Measurements from ENCODE around the gene SND1. TPM values are rescaled to one million over a fixed set of nuclear protein-coding genes. Genes with fewer than 3 reads are reported as not detected.

SND1 gene
- total and polyA plus RNA-seq, 4 donors = 50.3 to 150 (median 105) TPM

- Histone ChIP-seq H3K27me3 (ENCODE audit: control insufficient read depth in 1 of 2, insufficient read depth in 2 of 2, low read length in 1 of 2) (no peaks in the 10 kb centered on the region), H3K27ac (ENCODE audit: low read depth in 1 of 2, low read length in 2 of 2) (no peak overlapping the region), H3K4me1 (ENCODE audit: control insufficient read depth in 1 of 2, insufficient read depth in 2 of 2, low read length in 2 of 2) (no peaks in the 10 kb centered on the region), H3K4me3 (ENCODE audit: low read length in 2 of 2) (no peak overlapping the region), H3K36me3 (ENCODE audit: control insufficient read depth in 1 of 2, insufficient read depth in 2 of 2, low read length in 1 of 2) (peaks cover 3 to 4% of the 10 kb centered on the region in 2 donors), H3K9me3 (ENCODE audit: control insufficient read depth, low read length) (no peaks in the 10 kb centered on the region)
- no peak for ATAC-seq (ENCODE audit: low FRiP score)
- intact Hi-C loops (cut with DNase I) = no loop called here
- WGBS, 2 donors = 96 to 97% methylated on average over 6 of the region's 6 CpGs
- no peak for DNase-seq
Observed at GRCh38 chr7:127717502-127718339, 65.7 kb downstream of the SND1 start.

- Histone ChIP-seq H3K4me1 (ENCODE audit: control insufficient read depth in 1 of 2, insufficient read depth in 2 of 2, low read length in 2 of 2) (no peaks in the 10 kb centered on the region), H3K27me3 (ENCODE audit: control insufficient read depth in 1 of 2, insufficient read depth in 2 of 2, low read length in 1 of 2) (no peaks in the 10 kb centered on the region), H3K9me3 (ENCODE audit: control insufficient read depth, low read length) (no peaks in the 10 kb centered on the region), H3K27ac (ENCODE audit: low read depth in 1 of 2, low read length in 2 of 2) (no peak overlapping the region), H3K36me3 (ENCODE audit: control insufficient read depth in 1 of 2, insufficient read depth in 2 of 2, low read length in 1 of 2) (peaks cover 3 to 4% of the 10 kb centered on the region in 2 donors), H3K4me3 (ENCODE audit: low read length in 2 of 2) (no peak overlapping the region)
- DNase-seq (no peak), ATAC-seq (ENCODE audit: low FRiP score) (no peak)
- intact Hi-C loops (cut with DNase I) = no loop called here
- 92 to 95% methylated on average over 7 of the region's 7 CpGs for WGBS, 2 donors
Observed at GRCh38 chr7:127718340-127718679, 66.3 kb downstream of the SND1 start.

- peaks cover 6 to 10% of the 10 kb centered on the region in 2 donors for H3K36me3 ChIP-seq (ENCODE audit: control insufficient read depth in 1 of 2, insufficient read depth in 2 of 2, low read length in 1 of 2)
- intact Hi-C loops (cut with DNase I) = no loop called here
- ATAC-seq (ENCODE audit: low FRiP score) = no peak
- no peak overlapping the region for H3K27ac ChIP-seq (ENCODE audit: low read depth in 1 of 2, low read length in 2 of 2)
- no peak for DNase-seq
- H3K4me3 ChIP-seq (ENCODE audit: low read length in 2 of 2) = no peak overlapping the region
- peaks cover 0 to 2% of the 10 kb centered on the region in 2 donors for H3K4me1 ChIP-seq (ENCODE audit: control insufficient read depth in 1 of 2, insufficient read depth in 2 of 2, low read length in 2 of 2)
- WGBS, 2 donors = 81 to 83% methylated on average over 3 of the region's 3 CpGs
- no peaks in the 10 kb centered on the region for H3K9me3 ChIP-seq (ENCODE audit: control insufficient read depth, low read length)
- no peaks in the 10 kb centered on the region for H3K27me3 ChIP-seq (ENCODE audit: control insufficient read depth in 1 of 2, insufficient read depth in 2 of 2, low read length in 1 of 2)
Observed at GRCh38 chr7:127726476-127726875, 74.5 kb downstream of the SND1 start.

GRCh38 chr7:127730658-127731276 lies 78.8 kb downstream of the SND1 start:
- Histone ChIP-seq H3K36me3 (ENCODE audit: control insufficient read depth in 1 of 2, insufficient read depth in 2 of 2, low read length in 1 of 2) (peaks cover 8 to 13% of the 10 kb centered on the region in 2 donors), H3K27me3 (ENCODE audit: control insufficient read depth in 1 of 2, insufficient read depth in 2 of 2, low read length in 1 of 2) (no peaks in the 10 kb centered on the region), H3K4me3 (ENCODE audit: low read length in 2 of 2) (no peak overlapping the region), H3K4me1 (ENCODE audit: control insufficient read depth in 1 of 2, insufficient read depth in 2 of 2, low read length in 2 of 2) (peaks cover 0 to 2% of the 10 kb centered on the region in 2 donors), H3K27ac (ENCODE audit: low read depth in 1 of 2, low read length in 2 of 2) (no peak overlapping the region), H3K9me3 (ENCODE audit: control insufficient read depth, low read length) (no peaks in the 10 kb centered on the region)
- 88 to 89% methylated on average over 13 of the region's 13 CpGs for WGBS, 2 donors
- no peak for ATAC-seq (ENCODE audit: low FRiP score)
- DNase-seq = no peak
- intact Hi-C loops (cut with DNase I) = no loop called here

- Histone ChIP-seq H3K4me1 (ENCODE audit: control insufficient read depth in 1 of 2, insufficient read depth in 2 of 2, low read length in 2 of 2) (peaks cover 0 to 2% of the 10 kb centered on the region in 2 donors), H3K27ac (ENCODE audit: low read depth in 1 of 2, low read length in 2 of 2) (no peak overlapping the region), H3K27me3 (ENCODE audit: control insufficient read depth in 1 of 2, insufficient read depth in 2 of 2, low read length in 1 of 2) (no peaks in the 10 kb centered on the region), H3K4me3 (ENCODE audit: low read length in 2 of 2) (no peak overlapping the region), H3K36me3 (ENCODE audit: control insufficient read depth in 1 of 2, insufficient read depth in 2 of 2, low read length in 1 of 2) (peaks cover 6 to 13% of the 10 kb centered on the region in 2 donors), H3K9me3 (ENCODE audit: control insufficient read depth, low read length) (no peaks in the 10 kb centered on the region)
- WGBS, 2 donors = 89 to 90% methylated on average over 10 of the region's 10 CpGs
- intact Hi-C loops (cut with DNase I) = no loop called here
- DNase-seq (no peak), ATAC-seq (ENCODE audit: low FRiP score) (no peak)
Observed at GRCh38 chr7:127731431-127732080, 79.6 kb downstream of the SND1 start.

GRCh38 chr7:127732306-127732705 lies 80.3 kb downstream of the SND1 start:
- WGBS, 2 donors = 79 to 88% methylated on average over 2 of the region's 2 CpGs
- Histone ChIP-seq H3K4me3 (ENCODE audit: low read length in 2 of 2) (no peak overlapping the region), H3K27ac (ENCODE audit: low read depth in 1 of 2, low read length in 2 of 2) (no peak overlapping the region), H3K36me3 (ENCODE audit: control insufficient read depth in 1 of 2, insufficient read depth in 2 of 2, low read length in 1 of 2) (peaks cover 6 to 12% of the 10 kb centered on the region in 2 donors), H3K9me3 (ENCODE audit: control insufficient read depth, low read length) (no peaks in the 10 kb centered on the region), H3K4me1 (ENCODE audit: control insufficient read depth in 1 of 2, insufficient read depth in 2 of 2, low read length in 2 of 2) (peaks cover 0 to 2% of the 10 kb centered on the region in 2 donors), H3K27me3 (ENCODE audit: control insufficient read depth in 1 of 2, insufficient read depth in 2 of 2, low read length in 1 of 2) (no peaks in the 10 kb centered on the region)
- intact Hi-C loops (cut with DNase I) = no loop called here
- DNase-seq = no peak
- ATAC-seq (ENCODE audit: low FRiP score) = no peak

GRCh38 chr7:127733986-127734385 lies 82.0 kb downstream of the SND1 start:
- H3K27ac ChIP-seq (ENCODE audit: low read depth in 1 of 2, low read length in 2 of 2) = no peak overlapping the region
- H3K36me3 ChIP-seq (ENCODE audit: control insufficient read depth in 1 of 2, insufficient read depth in 2 of 2, low read length in 1 of 2) = peaks cover 6 to 8% of the 10 kb centered on the region in 2 donors
- no peaks in the 10 kb centered on the region for H3K4me1 ChIP-seq (ENCODE audit: control insufficient read depth in 1 of 2, insufficient read depth in 2 of 2, low read length in 2 of 2)
- no peaks in the 10 kb centered on the region for H3K9me3 ChIP-seq (ENCODE audit: control insufficient read depth, low read length)
- H3K4me3 ChIP-seq (ENCODE audit: low read length in 2 of 2) = no peak overlapping the region
- no peaks in the 10 kb centered on the region for H3K27me3 ChIP-seq (ENCODE audit: control insufficient read depth in 1 of 2, insufficient read depth in 2 of 2, low read length in 1 of 2)
- ATAC-seq (ENCODE audit: low FRiP score) (no peak), DNase-seq (no peak)
- intact Hi-C loops (cut with DNase I) = no loop called here
- 68 to 71% methylated on average over 3 of the region's 3 CpGs for WGBS, 2 donors

GRCh38 chr7:127736511-127736910 lies 84.5 kb downstream of the SND1 start:
- no peaks in the 10 kb centered on the region for H3K27me3 ChIP-seq (ENCODE audit: control insufficient read depth in 1 of 2, insufficient read depth in 2 of 2, low read length in 1 of 2)
- peaks cover 4 to 9% of the 10 kb centered on the region in 2 donors for H3K36me3 ChIP-seq (ENCODE audit: control insufficient read depth in 1 of 2, insufficient read depth in 2 of 2, low read length in 1 of 2)
- no peak for DNase-seq
- H3K4me1 ChIP-seq (ENCODE audit: control insufficient read depth in 1 of 2, insufficient read depth in 2 of 2, low read length in 2 of 2) = no peaks in the 10 kb centered on the region
- intact Hi-C loops (cut with DNase I) = no loop called here
- WGBS, 2 donors = 86 to 90% methylated on average over 5 of the region's 5 CpGs
- H3K9me3 ChIP-seq (ENCODE audit: control insufficient read depth, low read length) = no peaks in the 10 kb centered on the region
- H3K4me3 ChIP-seq (ENCODE audit: low read length in 2 of 2) = no peak overlapping the region
- ATAC-seq (ENCODE audit: low FRiP score) = no peak
- no peak overlapping the region for H3K27ac ChIP-seq (ENCODE audit: low read depth in 1 of 2, low read length in 2 of 2)
